Measurements from ENCODE around the gene CD247.
"Not testable (repeated sequence)": the region's sequence is repeated elsewhere in the genome, so short reads cannot be mapped to it uniquely, and the experiment has no call there.

The CD247 gene

DNA sequence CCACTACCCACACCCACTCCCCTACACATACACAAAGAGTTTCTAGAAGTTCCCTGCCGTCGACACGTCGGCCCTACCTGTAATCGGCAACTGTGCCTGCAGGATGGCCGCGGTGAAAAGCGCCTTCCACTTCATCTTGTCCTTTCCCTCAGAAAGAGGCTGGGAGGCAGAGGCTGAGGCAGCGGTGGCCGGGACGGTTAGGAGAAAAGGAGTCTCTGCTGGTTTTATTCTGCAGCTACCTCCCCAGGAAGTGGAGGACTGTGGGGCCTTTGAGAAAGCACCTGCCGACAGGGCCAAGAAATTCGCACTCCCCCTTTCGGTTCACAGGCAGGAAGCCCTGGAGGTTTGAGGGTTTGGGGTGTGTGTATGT, at the start of gene CD247:
CD247 (minus strand) TSS at position 199 of the 370 bp plus-strand sequence; CDS start at position 135, 64 bp downstream.
- DNase-seq (ENCODE audit: low spot score): no peak

DNA sequence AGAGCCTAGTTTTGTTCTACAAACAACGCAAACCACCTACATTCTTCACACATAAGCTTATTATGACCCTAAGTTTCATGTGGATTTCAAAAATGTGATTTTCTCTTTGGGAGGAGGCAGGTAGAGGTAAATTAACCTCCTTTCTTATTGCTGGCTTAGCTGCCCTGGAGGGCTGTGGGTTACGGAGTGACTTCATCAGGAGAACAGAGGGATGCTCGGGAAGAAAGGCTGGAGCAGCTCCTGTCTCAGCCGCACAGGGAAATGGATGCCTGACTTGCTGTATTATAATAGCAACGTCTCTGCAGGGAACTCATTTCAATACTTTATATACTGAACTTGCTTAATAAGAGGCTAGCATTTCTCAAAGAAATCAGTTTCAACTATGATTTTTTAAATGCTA, 49.3 kb upstream of the CD247 start:
- DNase-seq (ENCODE audit: low spot score): no peak

DNA sequence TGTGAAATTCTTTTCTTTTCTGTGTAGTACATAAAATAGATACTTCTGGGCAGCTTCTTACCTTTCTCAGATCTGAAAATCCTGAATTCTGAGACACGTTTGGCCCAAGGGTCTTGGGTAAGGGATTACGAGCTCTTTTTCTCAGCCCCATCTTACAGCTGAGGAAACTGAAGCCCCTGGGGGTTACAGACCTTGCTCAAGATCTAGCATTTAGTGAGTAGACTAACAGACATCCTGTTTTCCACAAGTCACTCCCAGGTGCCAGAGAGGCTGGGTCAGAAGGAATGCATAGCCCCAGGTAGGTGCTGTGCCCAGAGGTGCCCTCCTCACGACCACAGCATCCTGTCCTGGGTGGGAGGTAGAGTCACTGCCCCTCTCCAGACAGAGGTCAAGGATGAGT, 48.4 kb upstream of the CD247 start:
- no peak for DNase-seq (ENCODE audit: low spot score)

DNA sequence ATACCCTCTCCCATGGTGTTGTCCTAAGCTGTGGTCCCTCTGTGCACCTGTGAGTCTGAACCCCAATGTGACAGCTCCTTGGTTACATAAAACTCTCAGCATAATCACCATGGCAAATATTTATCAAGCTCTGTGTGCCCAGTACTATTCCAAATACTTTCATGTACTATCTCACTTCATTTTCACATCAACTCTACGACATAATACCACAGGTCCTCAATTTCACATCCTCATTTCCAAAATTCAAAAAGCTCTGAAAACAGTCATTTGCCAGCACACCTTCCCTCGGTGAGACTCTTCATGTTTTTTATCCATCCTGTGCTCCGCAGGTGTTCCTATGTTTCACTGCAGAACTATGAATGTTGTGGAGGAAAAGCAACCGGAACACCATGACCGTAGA, 47.6 kb upstream of the CD247 start:
- DNase-seq (ENCODE audit: low spot score): no peak

DNA sequence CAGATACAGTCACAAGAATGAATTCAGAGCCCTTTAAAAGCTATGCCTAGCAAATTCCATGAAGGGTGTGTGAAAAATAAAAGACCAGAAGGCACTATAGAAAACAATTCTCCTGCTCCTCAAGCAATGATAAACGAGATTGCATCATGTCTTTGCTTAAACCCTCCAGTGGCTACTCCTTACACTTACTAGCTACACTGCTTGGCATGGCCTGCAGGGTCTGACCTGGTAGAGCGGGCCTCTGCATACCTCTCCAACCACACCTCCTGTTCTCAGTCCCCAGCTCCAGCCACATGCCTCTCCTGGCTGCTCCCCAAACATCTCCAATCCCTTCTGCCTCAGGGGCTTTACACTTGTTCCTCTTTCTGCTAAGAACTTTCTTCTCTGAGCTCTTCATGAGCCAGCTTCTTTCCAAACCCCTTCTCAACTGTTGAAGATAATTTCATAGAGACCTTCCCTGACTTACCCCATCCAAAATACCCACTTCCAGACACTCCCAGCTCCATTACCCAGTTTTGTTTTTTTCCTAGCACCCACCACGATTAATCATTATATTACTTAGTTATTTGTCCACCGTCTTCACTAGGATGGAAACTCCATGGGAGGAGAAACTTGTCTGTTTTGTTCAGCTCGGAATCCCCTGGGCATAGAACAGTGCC, 46.4 kb upstream of the CD247 start:
- DNase-seq (ENCODE audit: low spot score): peak; percentile 48

DNA sequence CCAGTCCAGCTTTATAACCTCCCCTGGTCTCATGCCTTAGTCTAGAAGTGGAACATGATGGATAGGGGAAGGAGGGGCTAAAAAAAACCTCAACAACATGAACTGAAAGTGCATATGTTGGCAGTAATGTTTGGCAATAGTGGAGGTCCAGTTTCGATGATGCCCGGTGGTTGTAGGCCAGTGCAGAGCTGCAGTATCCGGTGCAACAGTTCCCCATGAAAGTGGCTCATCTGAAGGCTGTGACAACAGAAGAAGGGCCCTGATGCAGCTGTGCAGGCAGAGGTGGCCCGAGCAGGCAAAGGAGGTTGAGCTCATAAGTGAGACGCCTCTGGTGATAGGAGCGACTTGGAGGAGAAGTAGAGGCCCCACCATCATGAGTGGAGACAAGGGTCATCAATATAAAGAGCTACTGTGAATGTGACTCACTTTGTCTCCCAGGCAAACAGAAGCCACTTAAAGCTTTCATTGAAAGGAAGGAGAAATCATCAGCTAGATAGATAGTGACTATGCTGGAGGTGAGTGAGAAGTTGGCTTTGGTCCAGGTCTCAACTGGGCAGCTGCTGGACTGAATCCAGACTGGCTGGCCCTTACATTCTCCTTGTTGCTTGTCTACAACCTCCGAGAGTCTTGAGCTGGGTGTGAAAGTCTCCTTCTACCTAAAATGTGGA, 45.4 kb upstream of the CD247 start:
- no peak for DNase-seq (ENCODE audit: low spot score)

DNA sequence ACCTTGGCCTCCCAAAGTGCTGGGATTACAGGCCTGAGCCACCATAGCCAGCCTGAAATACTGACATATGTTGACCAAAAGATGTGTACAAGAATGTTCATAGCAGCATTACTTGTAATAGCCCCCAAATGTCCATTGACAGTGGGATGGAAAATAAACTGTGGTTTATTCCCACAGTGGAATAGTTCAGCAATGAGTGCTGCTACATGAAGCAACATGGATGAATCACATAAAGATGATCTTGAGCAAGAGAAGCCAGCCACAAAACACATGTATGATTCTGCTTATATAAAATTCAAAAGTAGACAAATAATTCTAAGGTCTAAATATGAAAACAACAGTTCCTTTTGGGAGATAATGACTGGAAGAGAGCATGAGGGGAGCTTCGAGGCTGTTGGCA, 44.4 kb upstream of the CD247 start:
- no peak for DNase-seq (ENCODE audit: low spot score)

DNA sequence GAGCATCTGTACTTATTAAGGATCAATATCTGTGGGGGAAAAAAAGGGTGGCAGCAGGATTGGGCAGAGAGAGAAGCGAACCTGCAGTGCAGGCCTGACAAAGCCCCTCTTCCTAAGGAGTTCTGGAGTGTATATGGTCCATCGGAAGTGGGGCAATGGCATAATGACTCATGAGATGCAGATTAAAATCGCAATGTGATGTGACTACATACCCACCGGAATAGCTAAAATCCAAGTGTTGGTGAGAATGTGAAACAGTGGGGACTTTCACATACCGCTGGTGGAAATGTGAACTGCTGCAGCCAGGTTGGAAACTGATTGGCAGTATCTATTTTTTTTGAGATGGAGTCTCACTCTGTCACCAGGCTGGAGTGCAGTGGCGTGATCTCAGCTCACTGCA, 43.4 kb upstream of the CD247 start:
- no peak for DNase-seq (ENCODE audit: low spot score)

DNA sequence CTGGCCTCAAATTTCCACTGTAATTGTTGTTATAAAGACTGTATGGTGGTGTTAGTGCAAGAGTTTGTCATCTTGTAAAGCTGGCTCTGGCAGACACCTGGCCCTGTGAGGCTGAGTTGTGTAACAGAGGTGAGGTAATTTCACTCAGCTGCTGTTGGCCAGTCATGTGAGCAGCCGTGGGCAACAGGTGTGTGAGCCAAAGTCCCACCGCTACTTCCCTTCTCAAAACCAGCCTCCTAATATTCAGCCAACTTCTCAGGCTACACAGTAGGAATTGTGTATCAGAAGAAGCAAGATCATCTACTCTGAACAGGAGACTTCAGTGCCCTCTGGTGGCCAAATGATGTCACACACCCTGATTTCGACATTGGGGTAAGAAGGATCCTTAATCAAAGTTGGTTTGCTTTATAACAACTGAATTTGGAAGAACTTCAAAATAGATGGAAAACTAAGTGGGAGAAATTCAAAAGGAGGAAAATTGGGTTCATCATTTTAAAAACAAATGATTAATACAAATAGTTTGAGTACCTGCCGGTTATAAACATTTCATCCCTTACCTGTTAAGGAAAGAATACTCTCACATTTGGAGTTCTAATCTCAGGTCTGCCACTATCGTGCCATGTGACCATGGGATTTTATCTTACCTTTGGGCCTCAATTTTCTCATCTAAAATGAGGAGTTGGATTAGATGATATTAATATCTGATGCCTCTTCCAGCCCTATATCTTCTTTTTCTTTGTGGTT, 37.8 kb upstream of the CD247 start:
- DNase-seq (ENCODE audit: low spot score): peak; percentile 75

DNA sequence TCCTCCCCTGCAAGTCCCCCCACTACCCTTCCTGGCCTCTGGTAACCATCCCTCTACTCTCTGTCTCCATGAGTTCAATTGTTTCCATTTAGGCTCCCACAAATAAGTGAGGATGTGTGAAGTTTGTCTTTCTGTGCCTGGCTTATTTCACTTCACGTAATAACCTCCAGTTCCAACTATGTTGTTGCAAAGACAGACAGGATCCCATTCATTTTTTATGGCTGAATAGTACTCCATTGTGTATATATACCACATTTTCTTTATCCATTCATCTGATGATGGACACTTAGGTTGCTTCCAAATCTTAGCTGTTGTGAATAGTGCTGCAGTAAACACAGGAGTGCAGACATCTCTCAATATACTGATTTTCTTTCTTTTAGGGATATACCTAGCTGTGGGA, 36.7 kb upstream of the CD247 start:
- not testable (repeated sequence) for DNase-seq (ENCODE audit: low spot score)

DNA sequence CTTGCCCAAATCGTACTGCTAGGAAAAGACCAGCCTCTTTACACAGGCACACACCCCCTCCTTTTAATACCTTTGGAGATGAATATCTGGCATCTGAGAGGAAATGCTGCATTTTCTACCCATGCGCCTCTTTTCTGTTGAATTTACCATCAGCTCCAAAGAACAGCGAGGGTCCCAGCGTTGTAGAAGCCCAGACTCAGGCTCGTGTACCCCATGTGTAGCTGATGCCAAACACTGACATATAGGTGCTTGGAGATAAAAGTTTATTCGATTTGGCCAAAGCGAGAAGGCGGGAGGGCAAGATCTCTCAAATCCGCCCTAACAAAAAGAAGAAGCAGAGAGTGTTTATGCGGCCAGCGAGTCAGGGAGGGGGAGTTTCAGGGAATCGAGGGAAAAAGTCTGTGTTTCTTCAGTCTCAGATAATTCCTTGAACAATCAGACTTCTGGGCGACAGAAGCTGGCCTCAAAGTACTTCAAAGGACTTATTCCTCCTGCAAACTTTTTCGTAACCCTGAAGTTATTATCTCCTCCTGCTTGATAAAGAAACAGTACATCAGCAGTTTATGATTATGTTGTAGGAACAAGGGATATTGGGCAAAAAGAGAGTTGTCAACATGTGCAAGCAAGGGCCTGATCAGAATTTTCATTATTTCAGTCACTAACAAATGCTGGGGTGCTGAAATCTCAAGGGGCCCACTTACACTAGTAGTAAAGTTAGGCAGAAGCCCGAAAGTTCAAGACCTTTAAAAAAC, 35.9 kb upstream of the CD247 start:
- DNase-seq (ENCODE audit: low spot score): no peak

DNA sequence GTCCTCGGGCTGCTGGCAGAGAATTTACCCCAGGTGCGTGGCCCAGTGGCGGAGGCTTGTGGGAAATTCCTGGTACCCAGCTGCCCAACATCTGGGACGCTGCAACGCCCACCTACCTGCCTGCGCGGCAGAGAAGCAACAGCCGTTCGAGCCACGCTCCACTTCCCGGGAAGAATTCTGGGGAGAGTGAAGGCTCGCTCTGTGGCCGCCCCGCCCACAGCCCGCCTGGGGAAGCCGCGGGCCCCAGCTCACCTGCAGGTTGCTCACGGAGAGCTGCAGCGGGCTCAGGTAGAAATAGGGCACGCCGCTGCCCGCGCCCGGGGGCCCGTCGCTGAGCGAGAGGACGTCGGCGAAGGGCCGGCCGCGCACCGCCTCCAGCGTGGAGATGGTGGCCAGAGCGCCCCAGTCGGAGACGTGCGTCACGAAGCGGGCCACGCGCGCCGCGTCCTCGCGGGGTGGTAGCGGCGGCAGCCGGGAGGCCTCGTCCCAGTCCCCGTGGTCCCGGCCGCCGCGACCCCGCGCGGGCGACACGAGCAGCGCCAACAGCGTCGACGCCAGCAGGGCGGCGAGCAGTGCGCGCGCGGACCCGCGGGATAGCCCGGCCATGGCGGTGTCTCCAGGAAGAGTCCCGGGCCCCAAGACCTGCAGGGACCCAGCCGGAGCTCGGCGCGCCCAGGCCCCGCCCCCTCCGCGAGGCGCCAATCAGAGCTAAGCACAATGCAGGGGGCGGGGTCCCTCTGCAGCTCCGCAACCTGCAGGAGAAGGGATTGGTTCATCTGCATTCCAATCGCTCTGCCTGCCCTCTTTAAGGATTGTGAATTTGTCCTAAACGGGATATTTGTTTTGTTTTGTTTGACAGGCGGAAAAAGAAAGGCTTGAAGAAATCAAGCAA, 35.1 kb upstream of the CD247 start, which contains the start of gene CREG1:
CREG1 (minus strand) TSS at position 627 of the 892 bp plus-strand sequence.
- peak; percentile 91 for DNase-seq (ENCODE audit: low spot score)

DNA sequence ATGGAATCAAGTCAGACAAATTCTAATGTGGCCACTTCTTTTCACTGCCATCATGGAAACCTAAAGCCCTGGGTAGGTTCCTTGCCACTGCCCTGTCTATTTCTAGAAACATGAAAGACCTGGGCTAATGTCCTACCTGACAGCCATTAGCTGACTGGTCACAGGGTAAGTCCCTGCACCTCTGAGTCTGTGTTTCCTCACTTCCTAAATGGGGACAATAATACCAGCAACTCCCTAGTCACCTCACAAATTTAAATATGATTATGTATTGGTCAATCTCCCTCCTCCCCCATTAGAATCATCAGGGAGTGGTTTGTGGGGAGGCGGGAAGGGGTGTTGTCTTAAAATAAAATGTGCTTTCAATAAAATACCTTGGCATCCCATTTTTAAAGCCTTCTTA, 33.0 kb upstream of the CD247 start:
- no peak for DNase-seq (ENCODE audit: low spot score)

DNA sequence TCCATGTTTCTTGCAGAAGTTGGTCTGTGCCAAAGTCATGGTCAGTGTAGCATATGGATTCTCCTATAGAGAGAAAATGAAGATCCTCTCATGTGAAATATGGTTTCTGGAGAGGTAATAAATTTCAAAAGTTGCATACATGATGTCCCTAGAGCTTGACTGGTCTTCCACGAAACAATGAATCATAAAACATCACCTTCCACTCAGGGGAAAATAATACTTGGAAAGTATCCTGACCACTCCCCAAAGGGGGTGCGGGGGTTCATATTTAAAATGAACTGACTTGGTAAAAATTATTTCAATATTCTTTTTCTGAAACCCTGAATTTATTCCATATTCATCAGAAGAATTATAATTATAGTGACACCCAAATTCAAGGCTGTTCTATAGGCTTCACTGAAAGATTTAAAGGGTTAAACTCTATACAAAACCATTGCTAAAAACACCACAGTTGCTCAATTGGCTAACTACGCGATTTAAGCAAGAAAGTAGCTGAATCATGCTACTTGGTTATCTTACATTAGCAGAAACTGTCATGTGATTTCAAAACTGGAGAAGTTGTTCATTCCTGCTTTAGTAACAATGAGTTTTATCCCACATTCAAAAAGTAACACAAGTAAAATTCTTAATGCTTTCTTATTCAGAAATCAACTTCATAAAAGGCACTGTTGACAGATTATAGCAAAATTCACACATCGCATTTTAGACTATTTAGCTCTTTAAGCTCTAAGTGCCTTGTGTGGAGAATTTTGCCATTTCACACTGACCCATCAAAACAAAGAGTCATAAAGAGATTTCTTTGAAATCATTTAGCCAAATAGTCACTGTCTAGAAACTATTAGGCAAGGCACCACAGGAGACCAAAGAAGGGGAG, 30.0 kb upstream of the CD247 start:
- no peak for DNase-seq (ENCODE audit: low spot score)

DNA sequence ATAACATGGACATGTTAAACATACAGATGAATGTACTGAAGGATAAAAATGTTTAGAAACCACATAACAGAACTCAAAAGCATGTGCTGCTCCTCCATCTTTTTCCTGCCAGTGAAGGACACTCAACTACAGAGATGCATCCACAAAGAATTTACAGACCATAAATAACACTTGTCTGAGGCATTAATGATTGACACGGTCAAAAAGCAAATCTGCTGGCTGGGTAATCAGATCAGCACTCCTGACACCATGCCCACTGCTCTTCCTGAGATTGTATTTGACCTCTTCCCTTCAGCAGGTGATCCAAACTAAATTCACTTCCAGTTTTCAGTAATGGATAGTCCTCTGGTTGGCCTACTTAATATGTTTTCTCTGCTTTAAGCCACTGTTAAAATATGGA, 28.6 kb upstream of the CD247 start:
- DNase-seq (ENCODE audit: low spot score): no peak

DNA sequence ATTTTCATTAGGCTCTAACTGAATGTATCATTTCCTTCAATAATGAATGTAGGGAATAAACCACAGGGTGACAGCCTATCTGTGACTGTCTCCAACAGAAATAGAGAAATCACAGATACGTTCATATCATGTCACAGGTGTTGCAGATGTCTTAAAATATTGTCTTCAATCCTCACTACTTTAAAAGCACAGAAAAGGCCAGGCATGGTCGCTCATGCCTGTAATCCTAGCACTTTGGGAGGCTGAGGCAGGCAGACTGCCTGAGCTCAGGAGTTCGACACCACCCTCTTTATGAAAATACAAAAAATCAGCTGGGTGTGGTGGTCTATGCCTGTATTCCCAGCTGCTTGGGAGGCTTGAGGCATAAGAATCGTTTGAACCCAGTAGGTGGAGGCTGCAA, 27.0 kb upstream of the CD247 start:
- no peak for DNase-seq (ENCODE audit: low spot score)

DNA sequence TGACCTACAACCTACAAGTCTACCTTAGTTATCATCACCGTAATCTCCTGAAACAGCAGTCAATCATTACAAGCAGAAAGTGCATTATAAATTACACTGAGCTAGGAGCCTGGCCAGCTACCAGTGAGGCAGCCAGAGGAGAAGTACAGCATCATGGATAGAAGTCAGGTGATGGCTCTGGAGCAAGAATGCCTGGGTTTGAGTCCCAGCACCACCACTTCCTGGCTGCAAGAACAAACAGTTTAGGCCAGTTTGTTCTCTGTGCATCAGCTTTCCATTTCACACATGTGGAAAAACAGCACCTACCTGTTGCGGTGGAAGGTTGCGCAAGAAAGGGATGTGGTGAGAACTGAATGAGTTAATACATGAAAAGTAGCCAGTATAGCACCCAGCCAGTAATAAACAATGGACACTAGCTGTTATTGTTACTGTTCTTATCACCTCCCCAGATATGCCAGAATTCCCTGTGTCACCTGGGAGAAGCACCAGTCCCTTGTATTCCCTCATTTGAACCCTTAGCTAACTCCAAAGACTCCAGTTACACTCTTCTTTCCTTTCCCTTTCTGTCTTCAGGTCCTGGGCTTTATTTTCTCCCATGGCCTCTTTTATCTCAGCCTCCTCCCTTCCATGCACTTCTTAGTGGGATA, 26.2 kb upstream of the CD247 start:
- peak; percentile 64 for DNase-seq (ENCODE audit: low spot score)

DNA sequence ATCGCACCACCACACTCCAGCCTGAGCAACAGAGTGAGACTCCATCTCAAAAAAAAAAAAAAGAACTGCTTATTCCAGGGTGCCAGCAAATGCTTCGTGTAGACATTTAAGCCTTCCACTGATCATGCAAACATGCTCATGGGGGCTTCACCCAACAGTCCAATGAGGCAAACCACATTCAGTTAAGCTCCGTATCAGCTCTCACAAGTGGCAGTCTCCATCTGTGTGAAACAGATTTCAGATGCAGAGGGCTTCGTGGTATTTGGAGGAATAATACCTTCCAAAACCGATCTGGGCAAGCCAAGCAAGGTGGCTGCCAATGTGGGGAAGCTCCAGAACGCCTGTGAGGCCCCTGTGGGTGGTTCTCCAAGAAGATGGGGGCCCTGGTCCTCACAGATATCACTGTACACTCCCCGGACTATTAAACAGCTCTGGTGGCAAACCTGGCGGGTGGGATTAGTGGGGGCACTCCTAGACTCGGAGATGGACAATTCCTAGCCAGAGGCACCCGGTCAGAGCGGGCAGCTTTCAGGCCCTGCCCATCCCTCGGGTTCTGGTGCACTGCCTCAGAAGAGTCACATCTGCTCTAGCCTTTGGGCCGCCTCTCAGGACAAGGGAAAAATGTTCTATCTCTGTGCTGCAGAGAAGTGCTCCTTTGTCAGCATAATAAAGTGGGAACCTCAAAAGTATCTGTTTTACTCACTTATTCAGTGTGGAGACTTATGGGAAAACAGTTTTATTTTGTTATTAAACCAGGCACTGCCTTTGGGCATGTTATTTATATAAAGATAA, 25.1 kb upstream of the CD247 start:
- no peak for DNase-seq (ENCODE audit: low spot score)
